SU-DHL-6 (cell line): Measurements from ENCODE around the gene LRCH1.

Source experiments
- CTCF ChIP-seq: fragments of 200-600 bp; sonication (generic); IDR thresholded peaks from one replicate; pipeline ENCODE4 v1.5.1; 2017; ENCODE audit warnings: antibody characterized with exemption, mild to moderate bottlenecking, low read length, moderate library complexity; ENCODE audit not compliant: insufficient read depth, poor library complexity, severe bottlenecking
- EZH2phosphoT487 ChIP-seq: fragments of 200-600 bp; sonication (generic), shearing (Covaris generic); conservative IDR thresholded peaks from 2 replicates; pipeline ENCODE4 v1.6.1; 2018; ENCODE audit warnings: mild to moderate bottlenecking, antibody characterized with exemption, low read length, moderate library complexity, mixed read lengths

- TF ChIP-seq CTCF = no peak
- no peak for TF ChIP-seq EZH2phosphoT487
Measured at GRCh38 chr13:46717856-46718255, 164.9 kb downstream of the LRCH1 start.
